ENCODE data around the gene VMO1. TPM values are rescaled to one million over a fixed set of nuclear protein-coding genes. Genes with fewer than 3 reads are reported as not detected.
A peak's percentile ranks its signal among the peaks of the same experiment; 100 is the strongest.

The VMO1 gene
- total RNA-seq, 1 donor from 2014 or later = not detected

GRCh38 chr17:4789951-4790704, 4.0 kb upstream of the VMO1 start:
- Mint-ChIP-seq H3K9me3 (no peaks in the 10 kb centered on the region), H3K36me3 (ENCODE audit: low read depth) (no peaks in the 10 kb centered on the region), H3K27me3 (peaks cover 18% of the 10 kb centered on the region), H3K27ac (peak overlapping the region; percentile 80), H3K4me3 (peak overlapping the region; percentile 89), H3K4me1 (peaks cover 19% of the 10 kb centered on the region)
- POLR2A ChIA-PET = interaction anchor here (0.6 to 2.4 kb wide), 16 partner anchors 10 to 369 kb away, joined by 3 to 20 read pairs (median 4); partner anchors contain the start of genes ARRB2, C17orf107, CXCL16 and MED11
- intact Hi-C loops (cut with micrococcal nuclease) = loop anchor here (1.0 to 2.0 kb wide), 6 partner anchors 17 to 223 kb away; partner anchors contain the start of genes ARRB2, MED11 and PLD2
- no peak for TF ChIP-seq CTCF (IDR thresholded peaks at IDR 0.05)
- DNase-seq = peak; percentile 82
- CTCF ChIA-PET = interaction anchor here (0.6 to 2.0 kb wide), 16 partner anchors 9 to 109 kb away, joined by 3 to 17 read pairs (median 4); partner anchors contain the start of genes ARRB2, C17orf107, MED11 and PLD2
- ATAC-seq (ENCODE audit: low read depth) = peak; percentile 91

GRCh38 chr17:4789701-4789950, 3.5 kb upstream of the VMO1 start:
- no peaks in the 10 kb centered on the region for H3K9me3 Mint-ChIP-seq
- ChIA-PET POLR2A (interaction anchor here (0.6 to 2.4 kb wide), 15 partner anchors 10 to 369 kb away, joined by 3 to 20 read pairs (median 4); partner anchors contain the start of genes ARRB2, C17orf107, CXCL16 and MED11), CTCF (interaction anchor here (0.6 to 2.0 kb wide), 14 partner anchors 10 to 109 kb away, joined by 3 to 17 read pairs (median 4); partner anchors contain the start of genes ARRB2, C17orf107, MED11 and PLD2)
- H3K4me3 Mint-ChIP-seq = peak overlapping the region; percentile 77
- H3K4me1 Mint-ChIP-seq = peaks cover 19% of the 10 kb centered on the region
- H3K27ac Mint-ChIP-seq = no peak overlapping the region
- no peak for DNase-seq
- no peaks in the 10 kb centered on the region for H3K36me3 Mint-ChIP-seq (ENCODE audit: low read depth)
- intact Hi-C loops (cut with micrococcal nuclease) = no loop called here
- ATAC-seq (ENCODE audit: low read depth) = no peak
- TF ChIP-seq CTCF (IDR thresholded peaks at IDR 0.05) = no peak
- H3K27me3 Mint-ChIP-seq = peaks cover 19% of the 10 kb centered on the region

GRCh38 chr17:4788807-4789700, 2.9 kb upstream of the VMO1 start, which contains the start of gene GLTPD2:
Gene GLTPD2, plus strand, starts transcription at chr17:4788964. Its CDS starts 48 bp downstream, at chr17:4789012.
- H3K4me1 Mint-ChIP-seq = peaks cover 19% of the 10 kb centered on the region
- ATAC-seq (ENCODE audit: low read depth) (no peak), DNase-seq (no peak)
- intact Hi-C loops (cut with micrococcal nuclease) = no loop called here
- no peak within 1 kb of the TSS for H3K27ac Mint-ChIP-seq
- H3K9me3 Mint-ChIP-seq = no peaks in the 10 kb centered on the region
- CTCF ChIA-PET = interaction anchor here (0.6 to 2.0 kb wide), 14 partner anchors 11 to 112 kb away, joined by 3 to 17 read pairs (median 4); partner anchors contain the start of genes ARRB2, C17orf107, MED11 and PLD2
- H3K4me3 Mint-ChIP-seq = peak within 1 kb of the TSS; percentile 77
- H3K36me3 Mint-ChIP-seq (ENCODE audit: low read depth) = no peaks in the 10 kb centered on the region
- no peak for TF ChIP-seq CTCF (IDR thresholded peaks at IDR 0.05)
- POLR2A ChIA-PET = interaction anchor here (0.6 to 2.4 kb wide), 10 partner anchors 11 to 368 kb away, joined by 3 to 20 read pairs (median 6); partner anchors contain the start of genes ARRB2, MED11, PELP1 and PLD2
- H3K27me3 Mint-ChIP-seq = peaks cover 23% of the 10 kb centered on the region

- ATAC-seq (ENCODE audit: low read depth) = no peak
- Mint-ChIP-seq H3K9me3 (no peaks in the 10 kb centered on the region), H3K27me3 (peaks cover 29% of the 10 kb centered on the region), H3K4me3 (peak overlapping the region; percentile 20), H3K27ac (no peak overlapping the region), H3K4me1 (peaks cover 19% of the 10 kb centered on the region), H3K36me3 (ENCODE audit: low read depth) (no peaks in the 10 kb centered on the region)
- ChIA-PET POLR2A (interaction anchor here (0.6 to 2.4 kb wide), 4 partner anchors 19 to 101 kb away, joined by 6 to 20 read pairs (median 8); partner anchors contain the start of genes MED11, PELP1 and PLD2), CTCF (interaction anchor here (0.6 to 1.7 kb wide), 2 partner anchors 32 to 111 kb away, joined by 3 to 4 read pairs; no protein-coding TSS in a partner anchor)
- DNase-seq = no peak
- intact Hi-C loops (cut with micrococcal nuclease) = no loop called here
- TF ChIP-seq CTCF (IDR thresholded peaks at IDR 0.05) = no peak
Measured at GRCh38 chr17:4788159-4788806, 2.1 kb upstream of the VMO1 start.
